C4-2B (cell line): ENCODE data around the gene TPK1.

Experiments used
- ZFX ChIP-seq: fragments of 450-650 bp; IDR thresholded peaks from 2 replicates; pipeline ENCODE4 v1.6.1; 2017
- TF ChIP-seq, protein P1 (sequence below): fragments of 450-650 bp; conservative IDR thresholded peaks from 2 replicates; pipeline ENCODE4 v1.5.1; 2017; ENCODE audit warnings: mild to moderate bottlenecking

DNA sequence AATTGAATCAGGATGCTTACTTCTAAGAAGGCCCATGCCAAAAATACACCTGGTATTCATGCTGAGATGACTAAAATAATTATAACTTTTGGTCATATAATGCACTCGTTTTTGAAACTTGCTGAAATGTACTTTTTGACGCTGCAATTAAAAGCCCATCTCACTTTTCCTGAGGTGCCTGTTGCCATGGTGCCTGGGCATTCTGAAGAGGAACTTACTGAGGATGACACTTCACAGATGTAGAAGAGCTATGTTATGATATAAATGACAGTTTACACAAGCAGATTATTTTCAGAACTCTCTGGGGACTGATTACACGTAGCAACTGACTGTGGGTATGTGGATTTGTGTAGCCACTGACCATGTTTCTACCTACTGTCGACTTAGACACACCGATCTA lies 182.4 kb downstream of the TPK1 start:
- TF ChIP-seq, protein P1, sequence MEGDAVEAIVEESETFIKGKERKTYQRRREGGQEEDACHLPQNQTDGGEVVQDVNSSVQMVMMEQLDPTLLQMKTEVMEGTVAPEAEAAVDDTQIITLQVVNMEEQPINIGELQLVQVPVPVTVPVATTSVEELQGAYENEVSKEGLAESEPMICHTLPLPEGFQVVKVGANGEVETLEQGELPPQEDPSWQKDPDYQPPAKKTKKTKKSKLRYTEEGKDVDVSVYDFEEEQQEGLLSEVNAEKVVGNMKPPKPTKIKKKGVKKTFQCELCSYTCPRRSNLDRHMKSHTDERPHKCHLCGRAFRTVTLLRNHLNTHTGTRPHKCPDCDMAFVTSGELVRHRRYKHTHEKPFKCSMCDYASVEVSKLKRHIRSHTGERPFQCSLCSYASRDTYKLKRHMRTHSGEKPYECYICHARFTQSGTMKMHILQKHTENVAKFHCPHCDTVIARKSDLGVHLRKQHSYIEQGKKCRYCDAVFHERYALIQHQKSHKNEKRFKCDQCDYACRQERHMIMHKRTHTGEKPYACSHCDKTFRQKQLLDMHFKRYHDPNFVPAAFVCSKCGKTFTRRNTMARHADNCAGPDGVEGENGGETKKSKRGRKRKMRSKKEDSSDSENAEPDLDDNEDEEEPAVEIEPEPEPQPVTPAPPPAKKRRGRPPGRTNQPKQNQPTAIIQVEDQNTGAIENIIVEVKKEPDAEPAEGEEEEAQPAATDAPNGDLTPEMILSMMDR: no peak
- TF ChIP-seq ZFX: no peak
